ENCODE data around the gene EPHA4.

Gene EPHA4

DNA sequence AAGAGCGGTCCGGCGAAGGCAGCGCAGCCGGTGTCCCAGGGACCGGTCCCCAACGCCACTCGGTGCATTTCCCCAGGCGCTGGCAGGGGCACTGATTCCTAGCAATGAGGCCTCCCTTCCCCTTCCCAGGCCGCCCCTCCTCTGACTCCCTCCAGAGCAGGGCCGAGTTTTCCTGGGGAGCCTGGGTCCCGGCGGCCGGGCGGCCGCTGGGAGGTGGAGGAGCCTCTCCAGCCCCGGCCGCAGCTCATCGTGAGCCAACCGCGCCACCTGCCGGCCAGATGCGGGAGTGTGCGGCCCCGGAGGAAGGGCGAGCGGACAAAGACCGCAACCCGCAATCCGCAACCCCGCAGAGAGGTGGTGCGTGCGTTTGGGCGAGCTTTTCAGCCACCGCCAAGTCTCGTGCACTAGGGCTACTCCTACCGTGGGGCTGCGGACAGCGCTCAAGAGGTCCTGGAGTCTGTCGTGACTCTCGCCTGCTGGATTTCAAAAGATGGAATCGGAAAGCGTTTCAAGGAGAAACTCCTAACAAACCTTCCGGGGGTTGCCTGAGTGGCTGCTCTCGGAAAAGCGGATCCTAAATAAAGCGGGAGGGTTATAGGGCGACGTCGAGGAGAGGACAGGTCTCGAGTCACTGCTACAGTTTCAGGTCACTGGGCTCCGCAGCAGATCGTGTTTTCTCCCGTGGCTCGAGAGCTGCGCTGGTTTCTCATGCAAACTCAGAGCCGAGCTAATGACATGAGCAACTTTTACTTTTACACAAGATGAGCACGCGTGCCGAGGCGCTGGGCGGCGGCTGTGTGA lies 1.5 kb upstream of the EPHA4 start:
- no peak for DNase-seq (ENCODE audit: low read depth)
- H3K4me3 ChIP-seq (ENCODE audit: low read depth, low read length): peak overlapping the region; percentile 85

DNA sequence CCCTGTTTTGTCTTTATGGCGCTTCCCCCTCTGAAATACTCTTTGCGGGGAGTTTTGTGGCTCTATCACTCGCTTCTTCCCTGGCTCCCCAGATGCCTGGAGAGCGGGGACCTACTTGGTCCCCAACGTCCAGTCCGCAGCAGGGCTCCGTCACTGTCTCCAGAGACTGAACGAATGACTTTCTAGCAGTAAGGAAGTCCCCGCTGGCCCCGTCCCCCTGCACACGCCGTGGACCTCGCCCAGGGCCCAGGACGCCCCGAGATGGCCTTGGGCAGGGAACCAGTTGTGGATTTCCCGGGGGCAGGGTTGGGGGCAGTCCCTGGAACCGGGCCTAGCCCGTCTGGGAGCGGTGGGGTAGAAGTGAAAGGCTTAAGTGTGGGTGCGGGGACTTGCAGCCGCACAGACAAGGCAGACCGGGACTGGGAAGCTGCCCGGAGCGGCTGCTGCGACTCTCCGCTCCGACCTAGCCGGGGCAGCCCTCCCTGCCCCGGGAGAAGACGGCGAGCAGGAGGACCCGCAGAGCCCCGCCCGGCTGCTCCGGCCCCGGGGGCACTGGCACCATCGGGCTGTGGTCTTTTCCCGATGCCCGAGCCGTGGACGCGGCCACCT lies 821 bp upstream of the EPHA4 start:
- peak overlapping the region; percentile 85 for H3K4me3 ChIP-seq (ENCODE audit: low read depth, low read length)
- no peak for DNase-seq (ENCODE audit: low read depth)

DNA sequence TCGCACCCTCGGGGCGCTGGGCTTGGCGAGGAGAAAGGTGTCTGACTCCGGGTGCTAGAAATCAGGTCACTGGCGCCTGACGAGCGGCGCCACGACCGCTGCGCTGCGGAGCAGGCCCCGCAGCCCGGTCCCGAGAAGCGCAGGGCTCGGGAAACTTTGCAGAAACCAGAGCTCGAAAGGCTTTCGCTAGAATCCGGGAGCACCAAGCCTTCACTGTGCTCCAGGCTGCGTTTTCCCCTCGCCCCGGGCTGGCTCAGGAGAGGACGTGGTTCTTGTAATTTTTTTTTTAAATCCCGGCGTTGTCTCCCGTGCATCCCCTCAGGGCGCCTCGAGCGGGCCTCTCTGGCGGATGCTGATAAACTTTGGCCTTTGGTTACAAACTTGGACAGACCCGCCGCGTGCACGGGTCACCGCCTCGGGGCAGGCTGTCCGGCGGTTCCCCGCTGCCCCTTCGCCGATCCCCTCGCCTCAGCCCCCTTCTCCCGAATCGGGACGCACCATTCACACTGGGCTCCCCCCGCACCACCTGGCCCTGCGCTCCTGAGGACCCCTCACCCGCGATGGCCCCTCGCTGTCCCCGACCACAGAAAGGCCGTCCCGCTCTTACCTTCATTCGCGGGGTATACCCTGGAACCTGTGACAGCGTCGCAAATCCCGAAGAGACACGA lies 419 bp downstream of the EPHA4 start:
- H3K4me3 ChIP-seq (ENCODE audit: low read depth, low read length): peak overlapping the region; percentile 85

DNA sequence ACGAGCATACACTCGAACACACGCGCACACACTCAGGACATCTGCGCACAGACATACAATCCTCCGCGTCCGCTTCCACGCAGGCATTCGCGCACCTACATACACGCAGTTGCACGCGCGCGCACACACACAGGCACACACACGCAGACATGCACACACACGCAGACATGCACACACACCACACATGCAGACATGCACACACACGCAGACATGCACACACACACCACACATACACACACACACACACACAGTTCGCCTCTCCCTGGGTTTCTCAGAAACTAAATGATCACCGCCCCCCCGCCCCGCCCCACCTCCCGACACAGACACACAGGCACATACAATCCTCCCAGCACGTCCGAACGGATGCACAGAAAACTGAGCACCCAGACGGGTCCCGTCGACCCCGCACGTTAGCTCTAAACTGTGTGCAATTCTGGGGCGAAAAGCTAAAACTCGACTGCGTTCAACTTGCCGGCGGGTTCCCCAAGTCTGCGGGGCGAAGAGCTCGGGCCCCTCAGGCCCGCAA lies 1.0 kb downstream of the EPHA4 start:
- peak overlapping the region; percentile 85 for H3K4me3 ChIP-seq (ENCODE audit: low read depth, low read length)
- DNase-seq (ENCODE audit: low read depth): no peak

More for the DNA sequence above, 419 bp downstream of the EPHA4 start:
- DNase-seq (ENCODE audit: low read depth): no peak

DNA sequence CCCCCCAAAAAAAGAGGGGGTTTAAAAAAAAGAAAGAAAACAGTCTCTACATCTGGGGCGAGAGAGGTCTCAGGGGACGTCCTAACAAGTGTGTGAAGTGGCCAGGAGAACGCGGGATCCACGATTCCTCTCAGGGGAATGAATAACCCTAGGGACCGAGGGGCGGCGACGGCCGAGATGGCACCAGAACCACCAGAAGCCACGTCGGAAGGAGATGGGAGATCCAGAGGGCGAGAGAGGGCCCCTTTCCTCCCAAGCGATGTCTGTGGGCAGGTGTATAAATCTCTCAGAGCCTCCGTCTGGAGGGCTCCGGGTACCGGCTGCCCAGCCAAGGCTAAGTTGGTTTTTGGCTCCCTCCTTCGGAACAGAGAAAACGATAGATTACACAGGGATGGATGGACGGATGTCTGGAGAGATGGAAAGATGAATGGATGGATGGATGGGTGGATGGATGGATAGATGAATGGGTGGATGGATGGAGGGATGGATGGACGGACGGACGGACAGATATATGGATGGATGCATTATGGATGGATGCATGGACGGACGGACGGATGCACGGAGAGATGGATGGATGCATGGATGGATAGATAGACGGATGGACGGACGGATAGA lies 1.7 kb downstream of the EPHA4 start:
- no peak for DNase-seq (ENCODE audit: low read depth)
- H3K4me3 ChIP-seq (ENCODE audit: low read depth, low read length): peak overlapping the region; percentile 85

DNA sequence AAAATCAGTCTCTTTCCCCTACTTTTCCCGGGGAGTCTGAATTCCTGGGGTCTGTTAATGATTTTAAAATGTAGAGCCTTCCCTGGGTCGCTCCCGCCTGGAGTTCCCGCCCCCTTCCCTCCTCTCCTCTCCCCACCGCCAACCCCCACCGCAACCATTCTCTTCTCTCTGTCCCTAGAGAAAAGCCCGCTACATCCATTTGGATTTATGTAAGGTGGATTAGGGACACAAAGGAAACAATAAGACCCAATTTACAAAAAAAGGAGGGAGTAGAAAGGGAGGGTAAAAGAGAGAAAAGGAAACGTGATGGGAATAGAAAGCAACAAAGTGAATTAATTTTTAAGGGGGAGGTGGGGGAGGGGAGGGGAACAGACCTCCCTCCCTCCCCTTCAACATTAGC lies 2.2 kb downstream of the EPHA4 start:
- H3K4me3 ChIP-seq (ENCODE audit: low read depth, low read length): peak overlapping the region; percentile 85
- DNase-seq (ENCODE audit: low read depth): no peak

DNA sequence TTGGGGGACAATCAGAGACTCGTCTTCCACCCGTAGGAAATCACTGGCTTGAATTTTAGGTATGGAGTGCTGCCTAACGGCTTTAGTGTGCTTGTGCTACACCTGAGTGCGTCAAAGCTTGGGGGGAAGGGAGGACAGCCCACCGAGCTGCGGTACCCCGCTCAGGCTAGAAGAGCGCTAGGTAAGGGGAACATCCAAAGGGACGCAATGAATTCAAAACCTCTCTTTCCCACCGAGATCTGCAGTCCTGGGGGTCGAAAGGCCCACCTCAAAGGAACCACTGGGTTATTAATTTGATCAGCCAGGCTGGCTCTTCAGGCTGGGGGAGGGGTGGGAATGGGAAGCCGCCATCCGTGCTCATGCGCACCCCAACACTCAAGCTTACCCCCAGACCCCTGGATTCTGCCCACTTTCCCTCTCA lies 2.7 kb downstream of the EPHA4 start:
- no peak overlapping the region for H3K4me3 ChIP-seq (ENCODE audit: low read depth, low read length)
- DNase-seq (ENCODE audit: low read depth): no peak

DNA sequence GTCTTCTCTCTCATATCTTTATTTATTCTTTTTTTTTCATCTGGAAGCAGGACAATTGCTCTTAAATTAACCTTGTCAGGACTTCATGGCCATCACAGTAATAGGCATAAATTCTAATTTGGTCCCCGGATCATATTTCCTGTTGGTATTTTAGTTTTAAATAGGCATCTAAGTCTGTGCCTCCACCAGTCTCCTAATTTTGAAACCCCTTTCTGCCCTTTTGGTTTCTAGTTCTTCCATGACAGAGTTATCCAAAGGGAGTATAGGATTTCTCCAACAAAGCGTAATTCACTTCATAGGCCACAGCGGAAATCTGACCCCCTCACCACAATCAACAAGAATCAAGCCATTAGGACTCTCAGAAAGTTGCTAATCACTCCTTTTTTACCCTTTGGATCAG lies 3.8 kb downstream of the EPHA4 start:
- H3K4me3 ChIP-seq (ENCODE audit: low read depth, low read length): no peak overlapping the region
- no peak for DNase-seq (ENCODE audit: low read depth)

DNA sequence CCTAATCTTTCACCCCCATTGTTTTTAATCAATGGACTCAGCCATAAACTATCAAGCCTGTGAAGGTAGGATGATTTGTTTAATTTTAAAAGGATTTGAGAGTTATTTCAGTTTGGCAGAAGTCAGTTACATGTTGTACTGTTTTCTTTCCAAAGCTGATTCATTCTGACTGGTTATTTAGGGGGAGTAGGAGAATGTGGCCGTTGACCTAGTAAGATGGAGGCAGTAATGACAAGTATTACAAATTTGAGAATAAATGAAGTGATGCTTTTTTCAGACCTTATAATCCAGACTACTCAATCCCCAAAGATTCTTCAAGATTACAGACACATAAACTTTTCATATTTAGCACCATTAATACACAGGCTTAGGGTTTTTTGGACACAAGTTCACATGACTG lies 4.3 kb downstream of the EPHA4 start:
- DNase-seq (ENCODE audit: low read depth): no peak
- no peak overlapping the region for H3K4me3 ChIP-seq (ENCODE audit: low read depth, low read length)

DNA sequence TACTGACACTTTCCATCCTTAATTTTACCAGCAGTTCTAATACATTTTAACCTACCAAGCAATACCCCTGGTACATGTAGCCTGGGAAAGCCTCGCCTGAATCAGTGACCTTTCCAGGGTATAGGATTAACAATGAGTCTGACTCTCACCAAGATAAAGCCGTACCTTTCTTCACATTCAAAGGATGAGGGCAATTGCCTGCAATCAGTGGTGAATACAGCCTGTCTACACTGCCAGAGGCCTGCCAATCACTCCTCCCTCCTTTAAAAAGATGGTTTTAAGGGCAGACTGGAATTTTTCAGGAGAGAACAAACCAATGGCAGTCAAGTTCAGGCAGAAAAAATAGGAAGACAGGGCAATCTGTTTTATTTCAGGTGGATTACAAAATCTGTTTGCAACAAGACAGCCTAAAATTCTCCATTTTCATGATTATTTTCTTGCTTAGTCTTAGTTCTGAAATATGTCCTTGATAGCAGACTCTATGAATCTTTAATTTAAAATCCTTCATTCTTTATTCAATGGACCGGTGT lies 4.8 kb downstream of the EPHA4 start:
- no peak overlapping the region for H3K4me3 ChIP-seq (ENCODE audit: low read depth, low read length)
- no peak for DNase-seq (ENCODE audit: low read depth)

DNA sequence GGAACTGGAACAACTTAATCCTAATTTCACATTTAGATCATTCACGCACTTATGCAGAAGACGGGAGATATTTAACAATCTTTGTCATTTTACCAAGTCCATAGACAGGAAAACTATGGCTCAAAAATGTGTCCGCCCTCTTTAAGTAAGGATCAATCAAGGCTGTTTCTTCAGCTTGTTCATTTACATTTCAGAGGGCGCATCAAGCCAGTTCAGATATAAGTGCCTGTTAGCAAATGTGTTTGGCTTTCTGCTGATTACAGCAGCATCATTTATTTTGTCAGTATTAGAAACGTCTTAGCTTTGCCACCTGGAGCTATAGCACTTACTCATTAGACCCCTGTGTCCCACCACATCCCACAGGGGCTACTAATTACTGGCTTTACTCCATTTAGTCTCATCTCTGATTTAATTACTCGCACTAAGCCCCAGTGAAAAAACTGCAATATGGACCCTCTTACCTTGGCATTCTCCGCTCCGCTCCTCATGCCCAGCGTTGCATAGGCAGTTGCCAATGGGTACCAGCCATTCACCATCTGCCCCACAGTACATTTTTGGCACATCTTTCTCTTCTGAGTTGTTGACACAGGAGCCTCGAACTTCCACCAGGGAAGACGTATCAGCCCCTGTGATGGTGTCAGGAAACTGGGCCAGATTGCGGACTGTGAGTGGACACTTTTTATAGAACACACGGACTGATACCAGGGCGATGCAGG lies 8.7 kb downstream of the EPHA4 start:
- DNase-seq (ENCODE audit: low read depth): no peak

DNA sequence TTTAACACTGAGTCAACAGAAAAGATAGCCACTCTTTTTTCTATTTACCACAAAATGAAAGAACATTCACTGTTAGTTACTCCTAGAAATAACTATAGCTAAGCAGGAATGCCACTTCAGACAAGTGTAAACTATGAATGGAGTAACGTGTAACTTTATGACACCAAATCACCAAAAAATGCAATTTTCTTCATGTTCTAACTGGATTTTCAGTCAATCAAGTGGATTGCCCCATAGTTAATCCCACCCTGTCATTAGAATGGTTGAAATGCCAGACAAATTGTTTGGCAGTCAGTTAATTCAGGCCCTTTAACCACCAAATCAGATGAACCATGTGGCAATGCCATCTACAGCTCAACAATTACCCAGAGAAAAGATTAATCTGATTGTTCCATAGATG lies 9.9 kb downstream of the EPHA4 start:
- no peak for DNase-seq (ENCODE audit: low read depth)
- no peak overlapping the region for H3K4me3 ChIP-seq (ENCODE audit: low read depth, low read length)

More for the DNA sequence above, 8.7 kb downstream of the EPHA4 start:
- H3K4me3 ChIP-seq (ENCODE audit: low read depth, low read length): no peak overlapping the region

DNA sequence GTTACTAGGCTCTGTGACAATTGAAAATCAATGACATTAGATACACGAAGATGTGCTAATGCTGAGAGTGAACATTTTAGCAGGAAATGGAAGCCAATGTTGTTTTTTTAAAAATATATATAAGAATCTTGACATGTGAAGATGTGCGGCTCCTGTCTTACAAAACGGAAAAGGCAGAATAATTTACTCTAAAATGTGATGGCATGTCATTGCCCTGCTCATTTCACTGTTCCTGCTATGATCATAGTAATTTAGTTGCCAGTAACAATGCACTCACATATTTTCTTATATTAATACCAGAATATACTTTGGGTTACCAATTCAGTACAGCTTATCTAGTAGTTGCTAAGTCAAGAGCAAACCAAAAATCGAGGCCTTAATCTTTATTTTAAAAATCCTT lies 10.3 kb downstream of the EPHA4 start:
- DNase-seq (ENCODE audit: low read depth): no peak

DNA sequence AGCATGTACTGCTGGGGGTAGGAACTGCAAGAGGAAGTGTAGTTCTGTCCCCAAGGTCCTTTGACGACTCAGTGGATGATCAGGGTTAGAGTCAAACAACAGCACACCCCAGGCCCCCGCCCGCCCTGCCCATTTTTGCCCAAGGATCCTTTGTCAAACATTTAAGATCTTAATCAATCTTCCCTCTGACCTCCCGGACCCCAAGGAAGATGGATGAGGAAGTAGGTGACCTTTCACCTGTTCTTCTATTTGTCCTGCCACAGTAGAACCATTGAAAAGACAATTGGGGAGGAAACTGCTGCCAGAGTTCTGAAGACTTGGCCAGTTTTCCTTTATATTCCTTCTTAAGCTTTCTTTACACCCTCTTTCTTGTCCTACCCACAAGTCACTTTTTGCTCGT lies 12.1 kb downstream of the EPHA4 start:
- DNase-seq (ENCODE audit: low read depth): no peak
- no peak overlapping the region for H3K4me3 ChIP-seq (ENCODE audit: low read depth, low read length)

More for the DNA sequence above, 10.3 kb downstream of the EPHA4 start:
- H3K4me3 ChIP-seq (ENCODE audit: low read depth, low read length): no peak overlapping the region

DNA sequence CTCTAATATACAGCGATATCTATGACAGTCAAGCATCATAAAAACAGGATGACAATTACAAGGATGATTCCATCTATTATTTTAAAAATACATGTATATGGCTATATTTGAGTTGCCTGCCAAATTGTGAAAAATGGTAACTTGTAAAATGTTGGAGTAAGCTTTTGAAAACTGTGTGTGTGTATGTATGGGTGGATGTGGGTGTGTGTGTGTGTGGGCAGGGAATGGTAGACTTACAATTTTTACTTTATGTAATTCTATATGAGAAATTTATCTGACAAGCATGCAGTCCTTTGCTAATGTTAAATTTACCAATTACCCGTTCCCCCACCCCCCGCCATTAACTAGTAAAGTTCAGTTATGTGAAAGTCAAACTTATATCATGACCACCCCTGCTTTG lies 14.0 kb downstream of the EPHA4 start:
- H3K4me3 ChIP-seq (ENCODE audit: low read depth, low read length): no peak overlapping the region
- no peak for DNase-seq (ENCODE audit: low read depth)

DNA sequence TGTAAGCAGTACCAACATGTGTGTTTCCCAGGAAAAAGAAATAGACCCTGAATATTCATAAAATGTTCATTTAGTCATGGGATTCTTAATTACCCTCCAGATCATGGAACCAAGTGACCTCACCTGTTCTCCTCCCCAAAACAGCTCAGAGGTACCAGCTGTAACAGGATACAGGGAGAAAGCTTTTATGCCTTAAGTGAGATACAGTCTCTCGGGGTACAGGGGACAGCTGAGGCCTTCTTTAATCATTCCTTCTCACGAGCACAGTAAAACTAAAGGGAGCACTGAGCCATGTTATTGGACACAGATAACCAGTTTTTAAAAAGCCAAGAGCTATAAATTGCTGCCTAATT lies 16.6 kb downstream of the EPHA4 start:
- no peak for DNase-seq (ENCODE audit: low read depth)
- no peak overlapping the region for H3K4me3 ChIP-seq (ENCODE audit: low read depth, low read length)

DNA sequence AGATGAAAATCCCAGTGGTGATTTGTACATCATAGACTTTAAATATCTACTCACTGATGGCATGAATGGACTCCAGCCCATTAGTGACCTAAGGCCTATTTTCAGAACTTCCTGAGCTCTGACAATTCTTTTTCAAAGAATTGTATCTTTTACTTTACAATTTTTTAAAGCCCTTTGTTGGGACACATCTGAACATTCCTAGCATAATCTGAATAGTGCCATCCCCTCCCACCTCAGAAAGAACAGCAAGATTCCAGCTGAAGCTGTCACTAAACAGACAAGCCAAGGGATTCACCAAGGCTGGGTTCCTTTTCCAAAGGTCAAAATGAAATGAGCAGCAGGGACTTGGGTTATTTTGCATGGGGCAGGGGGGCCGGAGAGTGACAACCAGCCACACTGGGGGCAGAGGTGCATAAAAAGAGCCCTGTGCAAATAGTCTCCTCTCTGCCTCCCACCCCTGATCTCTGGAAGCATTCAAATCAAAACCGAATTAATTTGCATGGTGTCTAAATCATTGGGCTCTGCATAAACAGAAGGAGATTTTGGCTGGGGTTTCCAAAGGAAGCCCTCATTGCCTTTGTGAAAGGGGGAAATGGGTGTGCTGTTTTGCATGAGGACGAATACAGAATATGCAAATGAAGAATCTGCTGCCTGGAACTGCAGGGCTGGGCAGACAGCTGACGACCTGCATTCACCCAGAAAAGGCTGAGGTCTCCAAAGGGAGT lies 17.2 kb downstream of the EPHA4 start:
- no peak for DNase-seq (ENCODE audit: low read depth)

DNA sequence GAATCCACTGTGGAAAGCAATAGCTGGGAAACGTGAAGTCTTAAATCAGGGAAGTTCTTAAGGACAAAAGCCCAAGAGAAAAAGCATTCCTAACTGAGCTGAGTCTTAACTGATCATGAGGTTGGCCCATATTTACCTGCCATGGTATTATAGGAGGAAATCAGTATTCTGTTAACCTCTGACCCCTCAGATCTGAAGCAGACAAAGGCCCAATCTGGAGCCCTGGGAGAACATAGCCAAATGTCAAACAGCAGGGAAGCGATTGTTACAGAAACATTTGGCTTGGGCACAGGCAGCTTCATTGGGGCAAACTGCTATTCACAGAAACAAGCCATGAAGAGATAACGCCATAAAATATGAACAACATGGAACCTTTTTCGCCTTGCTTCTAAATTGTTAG lies 18.8 kb downstream of the EPHA4 start:
- no peak for DNase-seq (ENCODE audit: low read depth)

More for the DNA sequence above, 17.2 kb downstream of the EPHA4 start:
- H3K4me3 ChIP-seq (ENCODE audit: low read depth, low read length): no peak overlapping the region

DNA sequence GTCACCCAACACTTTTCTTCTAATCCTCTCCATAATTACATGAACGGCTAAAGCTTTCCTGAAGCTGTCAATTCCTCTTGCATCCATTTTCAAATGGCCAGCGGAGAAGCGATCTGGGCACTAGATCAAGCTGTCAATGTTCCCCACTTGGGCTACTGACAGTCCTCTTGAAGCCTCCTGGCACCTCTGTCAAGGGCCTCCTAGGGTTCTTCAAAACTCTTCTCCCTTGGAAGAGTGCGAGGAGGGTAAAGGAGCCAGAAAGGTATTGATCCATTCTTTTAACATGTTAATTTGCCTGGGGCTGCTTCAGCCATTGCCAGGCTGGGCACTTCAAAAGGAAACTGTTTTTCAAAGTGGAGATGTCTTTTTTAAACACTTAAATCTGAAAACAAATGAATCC lies 19.8 kb downstream of the EPHA4 start:
- no peak for DNase-seq (ENCODE audit: low read depth)
- H3K4me3 ChIP-seq (ENCODE audit: low read depth, low read length): no peak overlapping the region

More for the DNA sequence above, 18.8 kb downstream of the EPHA4 start:
- H3K4me3 ChIP-seq (ENCODE audit: low read depth, low read length): no peak overlapping the region
